GM20000 (cell line): ENCODE data around the gene LTBP1.

Experiments
- DNase-seq: peaks from one replicate; pipeline ENCODE4 v3.0.0; 2012; ENCODE audit warnings: low spot score
- CTCF ChIP-seq: IDR thresholded peaks from 2 replicates; pipeline ENCODE4 v1.5.1; 2012; ENCODE audit warnings: mild to moderate bottlenecking, control low read depth; ENCODE audit errors: extremely low read depth, missing control alignments

Gene LTBP1

GRCh38 chr2:33344230-33344629 lies 397.5 kb downstream of the LTBP1 start:
- DNase-seq: no peak
- TF ChIP-seq CTCF: no peak

- DNase-seq: no peak
- no peak for TF ChIP-seq CTCF
Observed at GRCh38 chr2:33347856-33348255, 401.1 kb downstream of the LTBP1 start.

- no peak for TF ChIP-seq CTCF
- DNase-seq: no peak
Observed at GRCh38 chr2:33350632-33351031, 403.9 kb downstream of the LTBP1 start.

- TF ChIP-seq CTCF: no peak
- DNase-seq: no peak
Observed at GRCh38 chr2:33351781-33352180, 405.0 kb downstream of the LTBP1 start.

- TF ChIP-seq CTCF: no peak
- DNase-seq: no peak
Observed at GRCh38 chr2:33354981-33355380, 408.2 kb downstream of the LTBP1 start.

- no peak for TF ChIP-seq CTCF
- no peak for DNase-seq
Observed at GRCh38 chr2:33358878-33359277, 412.1 kb downstream of the LTBP1 start.

- DNase-seq: no peak
- TF ChIP-seq CTCF: no peak
Observed at GRCh38 chr2:33363325-33364298, 416.9 kb downstream of the LTBP1 start.
